ENCODE results near the gene PRKCB.

Gene PRKCB

DNA sequence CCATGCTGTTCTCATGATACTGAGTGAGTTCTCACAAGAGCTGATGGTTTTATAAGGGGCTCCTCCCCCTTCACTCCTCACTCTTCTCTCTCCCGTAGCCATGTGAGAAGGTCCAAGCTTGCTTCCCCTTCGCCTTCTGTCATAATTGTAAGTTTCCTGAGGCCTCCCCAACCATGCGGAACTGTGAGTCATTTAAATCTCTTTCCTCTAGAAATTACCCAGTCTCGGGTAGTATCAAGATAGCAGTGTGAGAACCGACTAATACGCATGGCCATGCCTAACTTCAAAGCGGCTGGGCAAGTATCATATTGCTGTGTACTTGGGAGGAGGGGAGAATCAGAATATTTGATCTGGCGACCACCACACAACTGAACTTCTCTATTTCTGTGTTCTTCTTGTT lies 88.3 kb downstream of the PRKCB start:
- no peaks in the 10 kb centered on the region for H3K36me3 ChIP-seq (ENCODE audit: control insufficient read depth, low read length)
- no peaks in the 10 kb centered on the region for H3K79me2 ChIP-seq (ENCODE audit: control insufficient read depth, low read length)
- no peaks in the 10 kb centered on the region for H4K20me1 ChIP-seq (ENCODE audit: control insufficient read depth, insufficient read depth, low read depth, low read length)
- no peaks in the 10 kb centered on the region for H3K4me1 ChIP-seq (ENCODE audit: control insufficient read depth, low read length)
- H3K9me3 ChIP-seq (ENCODE audit: control insufficient read depth, insufficient read depth, low read length), result 0 out of 2 replicates have a peak, but pooled peaks cover 3% of the 10 kb centered on the region
- TF ChIP-seq, protein P1, sequence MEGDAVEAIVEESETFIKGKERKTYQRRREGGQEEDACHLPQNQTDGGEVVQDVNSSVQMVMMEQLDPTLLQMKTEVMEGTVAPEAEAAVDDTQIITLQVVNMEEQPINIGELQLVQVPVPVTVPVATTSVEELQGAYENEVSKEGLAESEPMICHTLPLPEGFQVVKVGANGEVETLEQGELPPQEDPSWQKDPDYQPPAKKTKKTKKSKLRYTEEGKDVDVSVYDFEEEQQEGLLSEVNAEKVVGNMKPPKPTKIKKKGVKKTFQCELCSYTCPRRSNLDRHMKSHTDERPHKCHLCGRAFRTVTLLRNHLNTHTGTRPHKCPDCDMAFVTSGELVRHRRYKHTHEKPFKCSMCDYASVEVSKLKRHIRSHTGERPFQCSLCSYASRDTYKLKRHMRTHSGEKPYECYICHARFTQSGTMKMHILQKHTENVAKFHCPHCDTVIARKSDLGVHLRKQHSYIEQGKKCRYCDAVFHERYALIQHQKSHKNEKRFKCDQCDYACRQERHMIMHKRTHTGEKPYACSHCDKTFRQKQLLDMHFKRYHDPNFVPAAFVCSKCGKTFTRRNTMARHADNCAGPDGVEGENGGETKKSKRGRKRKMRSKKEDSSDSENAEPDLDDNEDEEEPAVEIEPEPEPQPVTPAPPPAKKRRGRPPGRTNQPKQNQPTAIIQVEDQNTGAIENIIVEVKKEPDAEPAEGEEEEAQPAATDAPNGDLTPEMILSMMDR (IDR thresholded peaks at IDR 0.05; ENCODE audit: low read depth, low read length, poor library complexity, severe bottlenecking), result no peak
- no peak for TF ChIP-seq EZH2phosphoT487 (IDR thresholded peaks at IDR 0.05; ENCODE audit: borderline replicate concordance, low read length)
- H3K27me3 ChIP-seq (ENCODE audit: control insufficient read depth, low read length), result no peaks in the 10 kb centered on the region
- H3K9me2 ChIP-seq (replicated peaks; ENCODE audit: control insufficient read depth, low read length), result no peaks in the 10 kb centered on the region
- H3K4me3 ChIP-seq (ENCODE audit: low read length), result no peak overlapping the region
- H3K27ac ChIP-seq (ENCODE audit: low read depth, low read length), result no peak overlapping the region
- H3K4me2 ChIP-seq (ENCODE audit: low read length), result no peak overlapping the region
- no peaks in the 10 kb centered on the region for H3F3A ChIP-seq (ENCODE audit: control insufficient read depth, insufficient read depth)

DNA sequence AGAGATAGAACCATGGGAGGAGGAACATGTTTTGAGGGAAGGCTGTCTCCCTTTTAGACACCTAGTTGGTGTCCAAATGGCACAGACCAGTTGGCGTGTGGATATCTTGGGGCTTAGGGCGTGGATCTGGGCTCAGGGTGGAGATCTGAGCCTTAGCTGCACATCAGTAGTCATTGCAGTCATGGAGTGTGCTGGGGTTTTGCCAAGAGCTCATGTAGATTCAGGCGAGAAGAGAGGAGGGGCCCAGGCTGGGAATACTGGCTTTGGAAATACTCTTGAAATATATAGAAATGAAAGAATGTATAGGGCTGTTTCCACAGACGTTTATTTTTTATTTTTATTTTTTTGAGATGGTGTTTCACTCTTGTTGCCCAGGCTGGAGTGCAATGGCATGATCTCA lies 92.0 kb downstream of the PRKCB start:
- H3K4me1 ChIP-seq (ENCODE audit: control insufficient read depth, low read length), result no peaks in the 10 kb centered on the region
- no peaks in the 10 kb centered on the region for H3K27me3 ChIP-seq (ENCODE audit: control insufficient read depth, low read length)
- no peaks in the 10 kb centered on the region for H3K9me2 ChIP-seq (replicated peaks; ENCODE audit: control insufficient read depth, low read length)
- H3K9me3 ChIP-seq (ENCODE audit: control insufficient read depth, insufficient read depth, low read length), result no peaks in the 10 kb centered on the region
- H4K20me1 ChIP-seq (ENCODE audit: control insufficient read depth, insufficient read depth, low read depth, low read length), result no peaks in the 10 kb centered on the region
- TF ChIP-seq, protein P1 (IDR thresholded peaks at IDR 0.05; ENCODE audit: low read depth, low read length, poor library complexity, severe bottlenecking), result no peak
- no peak for TF ChIP-seq EZH2phosphoT487 (IDR thresholded peaks at IDR 0.05; ENCODE audit: borderline replicate concordance, low read length)
- no peaks in the 10 kb centered on the region for H3F3A ChIP-seq (ENCODE audit: control insufficient read depth, insufficient read depth)
- H3K27ac ChIP-seq (ENCODE audit: low read depth, low read length), result no peak overlapping the region
- no peaks in the 10 kb centered on the region for H3K79me2 ChIP-seq (ENCODE audit: control insufficient read depth, low read length)
- H3K4me2 ChIP-seq (ENCODE audit: low read length), result no peak overlapping the region
- H3K36me3 ChIP-seq (ENCODE audit: control insufficient read depth, low read length), result no peaks in the 10 kb centered on the region
- no peak overlapping the region for H3K4me3 ChIP-seq (ENCODE audit: low read length)

DNA sequence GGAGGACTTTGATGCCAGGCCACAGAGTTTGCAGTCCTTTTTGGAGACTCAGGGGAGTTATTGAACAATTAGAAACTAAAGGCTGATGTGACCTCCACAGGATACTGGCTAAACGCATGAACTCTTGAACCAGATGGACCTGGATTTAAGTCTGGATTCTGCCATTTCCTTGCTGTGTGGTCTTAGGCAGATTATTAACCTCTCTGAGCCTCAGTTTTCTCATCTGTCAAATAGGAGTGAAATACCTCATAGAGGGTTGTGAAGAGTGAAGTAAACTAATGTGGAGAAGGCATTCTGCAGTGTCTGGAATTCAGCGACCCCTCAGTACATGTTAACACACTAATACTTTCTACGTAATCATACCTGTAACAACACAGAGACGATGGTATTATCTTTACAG lies 93.5 kb downstream of the PRKCB start:
- Histone ChIP-seq H3K4me3 (ENCODE audit: low read length) (no peak overlapping the region), H3K9me3 (ENCODE audit: control insufficient read depth, insufficient read depth, low read length) (no peaks in the 10 kb centered on the region), H3K27me3 (ENCODE audit: control insufficient read depth, low read length) (no peaks in the 10 kb centered on the region), H3F3A (ENCODE audit: control insufficient read depth, insufficient read depth) (no peaks in the 10 kb centered on the region), H3K27ac (ENCODE audit: low read depth, low read length) (no peak overlapping the region), H3K4me1 (ENCODE audit: control insufficient read depth, low read length) (no peaks in the 10 kb centered on the region), H3K9me2 (replicated peaks; ENCODE audit: control insufficient read depth, low read length) (no peaks in the 10 kb centered on the region), H3K4me2 (ENCODE audit: low read length) (no peak overlapping the region), H4K20me1 (ENCODE audit: control insufficient read depth, insufficient read depth, low read depth, low read length) (no peaks in the 10 kb centered on the region), H3K79me2 (ENCODE audit: control insufficient read depth, low read length) (no peaks in the 10 kb centered on the region), H3K36me3 (ENCODE audit: control insufficient read depth, low read length) (no peaks in the 10 kb centered on the region)
- no peak for TF ChIP-seq EZH2phosphoT487 (IDR thresholded peaks at IDR 0.05; ENCODE audit: borderline replicate concordance, low read length)

DNA sequence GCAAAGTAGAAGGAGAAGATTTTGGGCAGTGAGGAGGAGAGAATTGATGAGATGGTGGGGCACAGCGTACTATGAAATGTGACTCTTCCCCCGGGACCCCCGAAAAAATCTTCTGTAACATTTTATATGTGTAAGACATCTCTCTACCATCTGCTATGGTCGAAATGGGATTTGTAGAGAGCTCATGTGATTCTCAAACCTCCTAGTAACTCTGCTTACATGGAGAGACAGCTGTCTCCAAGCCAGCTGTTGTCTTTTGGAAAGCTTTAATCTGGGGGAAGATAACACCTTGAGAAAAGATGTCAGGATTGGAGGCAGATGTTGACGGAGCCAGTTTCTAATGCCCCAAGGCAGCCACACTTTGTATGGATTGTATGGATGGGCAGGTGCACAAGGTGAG lies 94.1 kb downstream of the PRKCB start:
- Histone ChIP-seq H3K27me3 (ENCODE audit: control insufficient read depth, low read length) (no peaks in the 10 kb centered on the region), H3F3A (ENCODE audit: control insufficient read depth, insufficient read depth) (no peaks in the 10 kb centered on the region), H3K4me2 (ENCODE audit: low read length) (no peak overlapping the region), H3K9me2 (replicated peaks; ENCODE audit: control insufficient read depth, low read length) (no peaks in the 10 kb centered on the region), H3K36me3 (ENCODE audit: control insufficient read depth, low read length) (no peaks in the 10 kb centered on the region), H3K4me3 (ENCODE audit: low read length) (no peak overlapping the region), H3K9me3 (ENCODE audit: control insufficient read depth, insufficient read depth, low read length) (no peaks in the 10 kb centered on the region), H3K79me2 (ENCODE audit: control insufficient read depth, low read length) (no peaks in the 10 kb centered on the region), H3K4me1 (ENCODE audit: control insufficient read depth, low read length) (no peaks in the 10 kb centered on the region), H3K27ac (ENCODE audit: low read depth, low read length) (no peak overlapping the region), H4K20me1 (ENCODE audit: control insufficient read depth, insufficient read depth, low read depth, low read length) (no peaks in the 10 kb centered on the region)
- TF ChIP-seq EZH2phosphoT487 (IDR thresholded peaks at IDR 0.05; ENCODE audit: borderline replicate concordance, low read length), result no peak
- TF ChIP-seq, protein P1 (IDR thresholded peaks at IDR 0.05; ENCODE audit: low read depth, low read length, poor library complexity, severe bottlenecking), result no peak
